Measurements from ENCODE around the gene ADGRB3. TPM values are rescaled to one million over a fixed set of nuclear protein-coding genes. Genes with fewer than 3 reads are reported as not detected.

The ADGRB3 gene
- total and polyA plus RNA-seq, 2 experiments from 2014 or later: not detected

DNA sequence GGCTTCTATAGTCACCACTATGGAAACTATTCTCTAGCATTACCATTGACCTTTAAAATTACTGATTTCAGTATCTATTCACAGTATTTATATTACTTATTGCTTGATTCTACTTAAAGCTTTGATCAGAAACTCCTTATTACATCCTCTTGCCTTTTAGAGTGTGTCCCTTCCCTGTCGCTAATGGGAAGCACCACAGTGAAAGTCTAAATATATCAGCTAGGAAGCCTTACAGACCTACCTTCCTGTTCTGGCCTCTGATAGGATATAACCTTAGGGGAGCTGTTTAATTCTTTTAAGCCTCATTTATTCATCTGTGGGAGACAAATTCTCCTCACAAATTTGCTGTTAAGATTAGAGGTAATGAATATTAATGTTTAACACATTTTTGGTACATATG, 122.7 kb downstream of the ADGRB3 start:
- Histone ChIP-seq H3F3A (ENCODE audit: insufficient read depth) (no peaks in the 10 kb centered on the region), H3K27ac (no peak overlapping the region), H3K36me3 (ENCODE audit: low read depth) (no peaks in the 10 kb centered on the region), H3K4me2 (ENCODE audit: unreplicated experiment) (no peak overlapping the region), H4K20me1 (ENCODE audit: insufficient read depth) (no peaks in the 10 kb centered on the region), H3K9me3 (ENCODE audit: low read depth) (no peaks in the 10 kb centered on the region), H3K79me2 (ENCODE audit: insufficient read depth) (no peaks in the 10 kb centered on the region), H3K9me2 (ENCODE audit: insufficient read depth) (no peaks in the 10 kb centered on the region), H3K27me3 (replicated peaks; ENCODE audit: insufficient read depth) (no peaks in the 10 kb centered on the region), H3K4me1 (ENCODE audit: insufficient read depth) (no peaks in the 10 kb centered on the region), H3K4me3 (no peak overlapping the region), H3K9ac (no peak overlapping the region), H2AFZ (no peak overlapping the region)
- no peak for DNase-seq
- TF ChIP-seq EZH2phosphoT487 (IDR thresholded peaks at IDR 0.05; ENCODE audit: insufficient read depth, low read depth) (no peak), EZH2 (IDR thresholded peaks at IDR 0.05; ENCODE audit: insufficient read depth, poor library complexity, severe bottlenecking) (no peak)
- WGBS, 2 experiments (ENCODE audit: low coverage in 1 of 2, low lambda C conversion rate in 2 of 2, missing lambda C conversion rate in 2 of 2): 76 to 86% methylated on average over 1 of the region's 1 CpG
- in situ Hi-C loops (cut with MboI): no loop called here

DNA sequence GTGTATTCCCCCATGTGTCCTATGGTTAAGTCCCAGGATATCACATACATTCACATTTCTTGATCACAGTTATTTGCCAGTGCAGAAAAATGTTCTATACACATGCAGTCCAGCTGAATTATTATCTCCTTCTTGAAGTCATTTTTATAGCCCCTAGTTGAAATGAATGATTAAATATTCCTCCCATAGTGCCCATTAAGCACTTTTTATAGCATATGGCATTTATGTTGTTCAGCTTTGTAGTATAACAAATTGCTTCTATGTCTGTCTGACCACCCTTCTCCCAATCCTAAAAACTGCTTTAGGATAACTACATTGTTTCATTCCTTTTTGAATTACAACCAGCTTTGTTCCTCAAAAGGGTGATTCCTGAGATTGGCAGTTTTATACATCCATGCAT, 123.5 kb downstream of the ADGRB3 start:
- Histone ChIP-seq H3K4me3 (no peak overlapping the region), H2AFZ (no peak overlapping the region), H3F3A (ENCODE audit: insufficient read depth) (no peaks in the 10 kb centered on the region), H3K27ac (no peak overlapping the region), H4K20me1 (ENCODE audit: insufficient read depth) (no peaks in the 10 kb centered on the region), H3K36me3 (ENCODE audit: low read depth) (no peaks in the 10 kb centered on the region), H3K9ac (no peak overlapping the region), H3K4me2 (ENCODE audit: unreplicated experiment) (no peak overlapping the region), H3K9me2 (ENCODE audit: insufficient read depth) (no peaks in the 10 kb centered on the region), H3K79me2 (ENCODE audit: insufficient read depth) (no peaks in the 10 kb centered on the region), H3K9me3 (ENCODE audit: low read depth) (no peaks in the 10 kb centered on the region), H3K27me3 (replicated peaks; ENCODE audit: insufficient read depth) (no peaks in the 10 kb centered on the region), H3K4me1 (ENCODE audit: insufficient read depth) (no peaks in the 10 kb centered on the region)
- DNase-seq: no peak
- in situ Hi-C loops (cut with MboI): no loop called here
- TF ChIP-seq EZH2phosphoT487 (IDR thresholded peaks at IDR 0.05; ENCODE audit: insufficient read depth, low read depth) (no peak), EZH2 (IDR thresholded peaks at IDR 0.05; ENCODE audit: insufficient read depth, poor library complexity, severe bottlenecking) (no peak)

DNA sequence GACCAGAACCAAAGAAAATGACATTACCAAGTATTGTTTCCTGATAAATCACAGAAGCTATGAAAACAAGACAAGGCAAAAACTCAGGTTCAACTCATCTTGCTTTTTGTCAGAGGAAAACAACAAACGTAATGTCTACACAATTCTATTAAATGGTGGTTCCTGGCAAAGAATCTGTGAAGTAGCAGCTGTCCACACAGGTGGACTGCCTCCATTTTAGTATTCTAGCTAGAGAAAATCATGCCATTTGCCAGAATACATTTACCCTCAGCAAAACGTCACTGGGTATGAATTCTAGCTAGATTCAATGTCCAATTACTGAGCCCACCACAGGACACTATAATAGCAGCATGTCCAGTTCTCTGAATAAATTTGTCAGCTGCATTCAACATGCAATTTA, 125.4 kb downstream of the ADGRB3 start:
- Histone ChIP-seq H3K4me2 (ENCODE audit: unreplicated experiment) (no peak overlapping the region), H3K27me3 (replicated peaks; ENCODE audit: insufficient read depth) (no peaks in the 10 kb centered on the region), H3K9me3 (ENCODE audit: low read depth) (no peaks in the 10 kb centered on the region), H3K4me3 (no peak overlapping the region), H3K79me2 (ENCODE audit: insufficient read depth) (no peaks in the 10 kb centered on the region), H3K36me3 (ENCODE audit: low read depth) (no peaks in the 10 kb centered on the region), H2AFZ (no peak overlapping the region), H3K9ac (no peak overlapping the region), H3K27ac (no peak overlapping the region), H3F3A (ENCODE audit: insufficient read depth) (no peaks in the 10 kb centered on the region), H3K9me2 (ENCODE audit: insufficient read depth) (no peaks in the 10 kb centered on the region), H3K4me1 (ENCODE audit: insufficient read depth) (no peaks in the 10 kb centered on the region), H4K20me1 (ENCODE audit: insufficient read depth) (no peaks in the 10 kb centered on the region)
- DNase-seq: no peak
- WGBS, 2 experiments (ENCODE audit: low coverage in 1 of 2, low lambda C conversion rate in 2 of 2, missing lambda C conversion rate in 2 of 2): 20 to 43% methylated on average over 2 of the region's 2 CpGs
- TF ChIP-seq EZH2phosphoT487 (IDR thresholded peaks at IDR 0.05; ENCODE audit: insufficient read depth, low read depth) (no peak), EZH2 (IDR thresholded peaks at IDR 0.05; ENCODE audit: insufficient read depth, poor library complexity, severe bottlenecking) (no peak)
- in situ Hi-C loops (cut with MboI): no loop called here

DNA sequence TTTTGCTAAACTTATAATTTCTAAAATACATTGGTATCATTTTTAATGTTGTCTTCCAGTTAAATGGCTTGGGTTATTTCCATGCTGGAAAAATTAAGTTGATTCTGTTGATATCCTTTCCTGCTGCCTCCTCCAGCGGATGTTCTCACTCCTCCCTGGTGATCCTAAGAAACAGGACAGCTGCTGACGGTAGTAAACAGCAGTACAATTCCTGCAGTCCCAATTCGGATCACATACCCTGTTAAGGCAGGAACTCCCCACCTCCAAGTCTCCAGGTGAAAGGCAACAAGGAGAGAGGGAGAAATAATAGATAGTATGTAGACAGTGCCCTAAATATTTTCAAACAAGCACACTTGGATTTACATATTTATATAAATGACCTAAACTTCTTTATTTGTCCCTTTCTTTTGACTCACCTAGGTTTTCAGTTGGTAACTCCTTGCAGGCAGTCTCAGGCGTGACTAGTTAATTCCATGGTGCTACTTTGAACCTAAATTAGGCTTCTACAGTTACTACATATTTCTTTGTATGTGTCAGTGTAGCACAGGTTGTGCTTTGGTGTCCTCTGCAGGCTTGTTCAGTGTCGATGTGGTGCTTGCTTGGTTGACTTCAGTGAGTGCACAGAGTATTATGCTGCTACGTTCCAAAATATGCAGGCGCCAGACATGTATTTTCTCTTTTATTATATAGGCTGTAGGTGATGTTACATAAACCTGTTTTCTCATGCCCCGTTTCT, 126.0 kb downstream of the ADGRB3 start:
- no peak overlapping the region for H2AFZ ChIP-seq
- no peaks in the 10 kb centered on the region for H3K36me3 ChIP-seq (ENCODE audit: low read depth)
- H3F3A ChIP-seq (ENCODE audit: insufficient read depth): no peaks in the 10 kb centered on the region
- no peaks in the 10 kb centered on the region for H3K9me3 ChIP-seq (ENCODE audit: low read depth)
- in situ Hi-C loops (cut with MboI): no loop called here
- no peaks in the 10 kb centered on the region for H3K27me3 ChIP-seq (replicated peaks; ENCODE audit: insufficient read depth)
- H3K27ac ChIP-seq: no peak overlapping the region
- no peak overlapping the region for H3K4me3 ChIP-seq
- no peaks in the 10 kb centered on the region for H3K4me1 ChIP-seq (ENCODE audit: insufficient read depth)
- no peaks in the 10 kb centered on the region for H4K20me1 ChIP-seq (ENCODE audit: insufficient read depth)
- no peaks in the 10 kb centered on the region for H3K9me2 ChIP-seq (ENCODE audit: insufficient read depth)
- H3K4me2 ChIP-seq (ENCODE audit: unreplicated experiment): no peak overlapping the region
- H3K9ac ChIP-seq: no peak overlapping the region
- 44 to 49% methylated on average over 8 of the region's 8 CpGs for WGBS, 2 experiments (ENCODE audit: low coverage in 1 of 2, low lambda C conversion rate in 2 of 2, missing lambda C conversion rate in 2 of 2)
- TF ChIP-seq EZH2 (IDR thresholded peaks at IDR 0.05; ENCODE audit: insufficient read depth, poor library complexity, severe bottlenecking) (no peak), EZH2phosphoT487 (IDR thresholded peaks at IDR 0.05; ENCODE audit: insufficient read depth, low read depth) (no peak)
- no peaks in the 10 kb centered on the region for H3K79me2 ChIP-seq (ENCODE audit: insufficient read depth)
- DNase-seq: no peak

- no peak overlapping the region for H3K4me2 ChIP-seq (ENCODE audit: unreplicated experiment)
- H4K20me1 ChIP-seq (ENCODE audit: insufficient read depth): no peaks in the 10 kb centered on the region
- DNase-seq: no peak
- in situ Hi-C loops (cut with MboI): no loop called here
- TF ChIP-seq EZH2phosphoT487 (IDR thresholded peaks at IDR 0.05; ENCODE audit: insufficient read depth, low read depth) (no peak), EZH2 (IDR thresholded peaks at IDR 0.05; ENCODE audit: insufficient read depth, poor library complexity, severe bottlenecking) (no peak)
- no peak overlapping the region for H3K27ac ChIP-seq
- no peaks in the 10 kb centered on the region for H3K4me1 ChIP-seq (ENCODE audit: insufficient read depth)
- no peaks in the 10 kb centered on the region for H3K9me2 ChIP-seq (ENCODE audit: insufficient read depth)
- no peaks in the 10 kb centered on the region for H3F3A ChIP-seq (ENCODE audit: insufficient read depth)
- no peaks in the 10 kb centered on the region for H3K79me2 ChIP-seq (ENCODE audit: insufficient read depth)
- H3K27me3 ChIP-seq (replicated peaks; ENCODE audit: insufficient read depth): no peaks in the 10 kb centered on the region
- no peak overlapping the region for H3K4me3 ChIP-seq
- no peaks in the 10 kb centered on the region for H3K9me3 ChIP-seq (ENCODE audit: low read depth)
- no peaks in the 10 kb centered on the region for H3K36me3 ChIP-seq (ENCODE audit: low read depth)
- no peak overlapping the region for H2AFZ ChIP-seq
- WGBS, 2 experiments (ENCODE audit: low coverage in 1 of 2, low lambda C conversion rate in 2 of 2, missing lambda C conversion rate in 2 of 2): 29 to 30% methylated on average over 2 of the region's 2 CpGs
- no peak overlapping the region for H3K9ac ChIP-seq
Observed at GRCh38 chr6:68761985-68762384, 126.9 kb downstream of the ADGRB3 start.
